ENCODE results near the gene KSR2.

DNA sequence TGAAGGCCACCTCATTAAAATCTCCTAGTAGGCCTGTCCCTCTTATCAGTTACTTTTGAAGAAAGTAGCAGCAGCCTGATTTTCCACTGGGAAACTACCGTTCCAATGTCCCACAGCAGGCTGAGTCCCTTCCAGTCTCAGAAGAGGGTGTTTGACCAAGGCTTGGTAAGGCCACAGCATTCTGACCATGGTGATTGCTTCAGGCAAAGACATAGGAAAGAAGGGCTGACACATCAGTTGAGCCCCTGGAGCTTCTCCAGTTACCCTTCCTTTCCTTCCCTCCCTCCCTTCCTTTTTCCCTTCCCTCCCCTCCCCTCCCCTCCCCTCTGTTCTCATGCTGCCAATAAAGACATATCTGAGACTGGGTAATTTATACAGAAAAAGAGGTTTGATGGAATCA lies 373.0 kb downstream of the KSR2 start:
- TF ChIP-seq, protein P1, sequence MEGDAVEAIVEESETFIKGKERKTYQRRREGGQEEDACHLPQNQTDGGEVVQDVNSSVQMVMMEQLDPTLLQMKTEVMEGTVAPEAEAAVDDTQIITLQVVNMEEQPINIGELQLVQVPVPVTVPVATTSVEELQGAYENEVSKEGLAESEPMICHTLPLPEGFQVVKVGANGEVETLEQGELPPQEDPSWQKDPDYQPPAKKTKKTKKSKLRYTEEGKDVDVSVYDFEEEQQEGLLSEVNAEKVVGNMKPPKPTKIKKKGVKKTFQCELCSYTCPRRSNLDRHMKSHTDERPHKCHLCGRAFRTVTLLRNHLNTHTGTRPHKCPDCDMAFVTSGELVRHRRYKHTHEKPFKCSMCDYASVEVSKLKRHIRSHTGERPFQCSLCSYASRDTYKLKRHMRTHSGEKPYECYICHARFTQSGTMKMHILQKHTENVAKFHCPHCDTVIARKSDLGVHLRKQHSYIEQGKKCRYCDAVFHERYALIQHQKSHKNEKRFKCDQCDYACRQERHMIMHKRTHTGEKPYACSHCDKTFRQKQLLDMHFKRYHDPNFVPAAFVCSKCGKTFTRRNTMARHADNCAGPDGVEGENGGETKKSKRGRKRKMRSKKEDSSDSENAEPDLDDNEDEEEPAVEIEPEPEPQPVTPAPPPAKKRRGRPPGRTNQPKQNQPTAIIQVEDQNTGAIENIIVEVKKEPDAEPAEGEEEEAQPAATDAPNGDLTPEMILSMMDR (IDR thresholded peaks at IDR 0.05): no peak
- TF ChIP-seq POLR2AphosphoS5 (IDR thresholded peaks at IDR 0.05): no peak
